NCI-H2107 treated with DMSO at 0.1 percent for 48 hours (cell line): ENCODE results near the gene FBXW5.
A peak's percentile ranks its signal among the peaks of the same experiment; 100 is the strongest.

Source experiments
- DNase-seq: peaks from one replicate; lab custom pipeline; 2025; ENCODE audit not compliant: unreplicated experiment; lab: John Stamatoyannopoulos, UW

The FBXW5 gene

DNA sequence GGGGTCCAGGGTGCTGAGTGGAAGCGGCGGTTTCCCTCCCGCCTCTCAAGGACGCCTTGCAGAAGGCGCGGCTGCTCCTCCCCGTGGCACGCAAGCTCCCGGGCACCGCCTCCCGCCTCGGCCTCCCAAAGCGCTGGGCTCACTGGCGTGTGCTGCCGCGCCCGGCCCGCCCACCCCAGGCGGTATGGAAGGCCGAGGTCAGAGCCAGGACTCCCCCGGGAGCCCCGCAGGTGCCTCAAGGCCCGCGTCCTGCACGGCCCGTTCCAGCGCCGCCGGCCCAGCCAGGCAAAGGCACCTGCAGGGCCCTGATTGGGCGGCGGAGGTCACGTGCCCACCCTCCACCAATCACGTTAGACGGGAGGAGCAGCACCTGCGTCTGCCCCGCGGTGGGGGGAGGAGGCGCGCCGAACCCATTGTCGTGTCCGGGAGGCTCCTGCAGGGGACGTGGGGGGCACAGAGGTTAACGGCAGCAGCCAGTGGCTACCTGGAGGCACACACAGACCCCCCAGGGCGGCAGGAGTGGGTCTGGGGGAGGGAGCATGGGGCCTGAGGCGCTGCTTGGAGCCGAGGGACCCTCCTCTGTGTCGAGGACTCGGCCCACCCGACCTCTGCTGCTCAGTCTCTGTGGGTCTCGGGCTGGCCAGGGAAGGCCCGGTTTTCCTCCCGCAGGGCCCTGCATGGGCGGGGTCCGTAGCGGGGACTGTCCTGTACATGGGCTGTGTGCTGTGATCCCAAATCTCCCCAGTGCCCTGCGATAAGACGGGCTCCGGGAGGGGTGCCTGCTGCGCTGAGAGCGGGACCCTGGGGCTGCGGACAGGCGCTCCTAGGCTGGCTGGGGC lies 5.5 kb upstream of the FBXW5 start:
- DNase-seq = peak; percentile 84

DNA sequence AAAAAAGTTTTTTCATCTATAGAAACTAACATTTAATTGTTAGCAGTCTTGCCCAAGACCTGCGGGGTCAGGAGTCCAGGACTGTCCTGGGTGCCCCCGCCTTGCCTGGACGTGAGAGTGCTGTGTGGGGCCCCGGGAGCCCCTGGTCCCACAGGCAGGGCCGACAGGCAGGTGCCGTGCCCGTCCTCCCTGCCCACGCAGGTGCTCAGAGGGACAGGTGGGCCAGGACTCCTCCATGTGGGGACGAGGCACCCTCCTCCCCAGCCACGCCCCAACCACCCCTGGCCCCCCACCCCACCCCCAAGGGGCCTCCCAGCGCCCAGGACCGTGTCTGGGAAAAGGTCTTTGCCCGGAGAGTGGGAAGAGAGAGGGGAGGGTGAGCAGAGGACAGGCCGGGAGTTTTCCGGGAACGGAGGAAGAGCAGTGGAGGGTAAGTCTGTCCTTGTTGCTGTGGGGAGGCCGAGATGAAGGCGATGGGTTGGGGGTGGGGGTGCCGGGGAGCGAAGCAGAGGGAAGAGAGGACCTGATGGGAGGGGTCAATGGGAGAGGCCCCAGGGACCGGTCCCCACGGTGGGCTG lies 4.8 kb upstream of the FBXW5 start:
- peak; percentile 46 for DNase-seq

DNA sequence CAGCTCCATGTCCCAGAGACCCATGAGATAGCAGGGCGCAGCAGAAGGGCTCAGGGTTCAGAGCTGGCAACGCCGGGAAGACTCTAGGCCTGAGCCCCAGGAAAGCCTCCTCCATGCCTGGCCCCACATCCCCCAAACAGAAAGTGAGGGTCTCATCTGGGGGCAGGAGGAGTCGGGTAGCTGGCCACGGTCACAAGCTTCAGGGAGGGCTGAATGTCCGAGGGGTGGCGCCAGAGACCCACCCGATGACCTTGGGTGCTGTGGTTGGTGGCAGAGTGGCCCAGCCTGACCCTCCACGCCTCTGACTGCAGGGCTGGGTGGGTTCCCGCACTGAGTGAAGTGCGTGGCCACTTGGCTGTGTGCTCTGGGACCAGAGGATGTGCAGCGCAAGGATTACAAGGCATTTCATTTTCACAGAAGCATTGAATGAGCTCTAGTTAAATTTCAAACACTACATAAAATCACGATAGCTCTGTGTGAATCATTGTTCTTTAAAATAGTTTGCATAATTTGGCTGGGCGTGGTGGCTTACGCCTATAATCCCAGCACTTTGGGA lies 3.5 kb upstream of the FBXW5 start:
- DNase-seq = no peak

DNA sequence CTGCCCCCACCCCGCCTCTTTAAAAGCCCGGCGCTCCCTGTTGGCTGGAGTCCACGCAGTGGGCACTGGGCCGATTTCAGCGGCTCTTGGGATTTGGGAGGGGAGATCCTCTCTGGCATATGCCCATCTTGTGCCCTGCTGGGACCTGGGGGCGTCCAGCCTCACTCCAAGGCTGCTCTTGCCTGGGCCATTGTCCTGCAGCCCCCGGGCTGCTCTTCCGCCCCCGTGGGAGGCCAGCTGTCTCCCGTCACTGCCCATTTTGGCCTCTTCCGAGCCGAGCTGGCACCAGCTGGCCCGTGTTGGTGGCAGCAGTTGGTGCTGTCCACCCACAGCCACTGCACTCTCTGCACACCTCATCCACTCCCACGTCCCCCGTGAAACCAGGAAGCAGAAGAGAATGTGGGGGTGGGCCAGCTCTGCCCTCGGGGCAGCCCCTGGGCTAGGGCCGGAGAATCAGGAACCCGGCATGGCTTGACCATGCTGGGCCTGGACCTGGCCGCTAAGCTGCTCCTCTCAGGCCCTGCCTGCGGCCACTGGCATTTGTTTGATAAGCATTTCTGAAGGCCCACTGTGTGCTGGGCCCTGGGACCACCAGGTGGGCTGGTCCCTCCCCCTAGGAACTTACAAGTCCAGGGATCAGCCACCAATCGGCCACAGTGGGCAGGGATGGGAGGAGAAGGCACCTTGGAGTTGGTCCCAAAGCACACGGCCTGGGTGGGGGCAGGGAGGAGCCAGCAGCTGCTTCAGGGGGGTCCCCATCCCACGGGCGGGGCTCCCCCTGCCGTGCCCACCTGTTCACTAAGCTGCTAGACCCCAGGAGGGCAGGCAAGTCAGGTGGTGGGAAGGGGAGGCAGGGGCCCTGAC lies 2.7 kb upstream of the FBXW5 start:
- no peak for DNase-seq

DNA sequence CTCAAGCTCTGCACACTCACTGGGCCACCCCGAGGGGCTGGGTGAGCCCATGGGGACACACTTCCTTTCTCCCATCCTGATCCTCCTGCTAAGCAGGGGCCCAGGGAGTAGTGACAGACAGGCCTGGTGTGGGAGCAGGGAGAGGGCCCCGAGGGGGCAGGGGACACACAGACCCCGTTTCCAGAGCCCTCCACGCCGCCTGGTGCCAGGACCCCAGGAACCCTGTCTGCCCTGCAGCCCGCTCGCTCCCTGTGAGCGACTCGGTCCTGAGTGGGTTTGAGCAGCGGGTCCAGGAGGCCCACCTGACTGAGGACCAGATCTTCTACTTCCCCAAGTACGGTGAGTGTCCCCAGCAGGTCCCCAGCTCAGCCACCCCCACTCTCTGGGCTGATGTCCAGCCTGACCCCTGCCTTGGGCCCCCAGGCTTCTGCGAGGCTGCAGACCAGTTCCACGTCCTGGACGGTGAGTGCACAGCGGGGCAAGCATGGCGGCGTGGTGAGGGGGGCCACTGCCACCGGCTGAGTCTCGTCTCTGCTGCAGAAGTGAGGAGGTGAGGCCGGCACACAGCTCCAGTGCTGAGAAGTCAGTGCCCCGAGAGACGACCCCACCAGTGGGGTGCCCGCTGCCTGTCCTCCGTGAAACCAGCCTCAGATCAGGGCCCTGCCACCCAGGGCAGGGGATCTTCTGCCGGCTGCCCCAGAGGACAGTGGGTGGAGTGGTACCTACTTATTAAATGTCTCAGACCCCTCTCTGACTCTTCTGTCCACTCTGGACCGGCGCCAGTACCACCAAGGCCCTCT lies 1.9 kb upstream of the FBXW5 start:
- DNase-seq = no peak

DNA sequence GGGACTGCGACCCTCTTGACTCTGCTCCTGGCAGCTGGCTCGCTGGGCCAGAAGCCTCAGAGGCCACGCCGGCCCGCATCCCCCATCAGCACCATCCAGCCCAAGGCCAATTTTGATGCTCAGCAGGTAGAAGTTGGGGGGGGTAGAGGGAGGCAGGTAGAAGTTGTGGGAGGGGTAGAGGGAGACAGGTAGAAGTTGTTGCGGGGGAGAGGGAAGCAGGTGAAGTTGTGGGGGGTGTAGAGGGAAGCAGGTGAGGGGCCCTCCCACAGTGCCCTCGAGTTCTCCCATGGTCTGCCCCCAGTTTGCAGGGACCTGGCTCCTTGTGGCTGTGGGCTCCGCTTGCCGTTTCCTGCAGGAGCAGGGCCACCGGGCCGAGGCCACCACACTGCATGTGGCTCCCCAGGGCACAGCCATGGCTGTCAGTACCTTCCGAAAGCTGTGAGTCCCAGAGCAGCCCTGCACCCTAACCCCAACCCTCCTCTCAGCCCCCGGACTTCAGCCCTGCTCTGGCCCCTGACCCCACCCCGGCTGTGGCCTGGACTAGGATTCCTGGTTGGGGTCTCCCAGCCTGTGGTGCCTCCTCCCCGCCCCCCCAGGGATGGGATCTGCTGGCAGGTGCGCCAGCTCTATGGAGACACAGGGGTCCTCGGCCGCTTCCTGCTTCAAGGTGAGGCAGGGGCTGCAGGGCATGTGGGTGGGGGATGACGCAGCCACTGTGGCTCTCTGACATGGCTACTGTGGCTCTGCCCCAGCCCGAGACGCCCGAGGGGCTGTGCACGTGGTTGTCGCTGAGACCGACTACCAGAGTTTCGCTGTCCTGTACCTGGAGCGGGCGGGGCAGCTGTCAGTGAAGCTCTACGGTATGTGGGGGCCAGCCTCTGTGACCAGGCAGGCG lies 1.0 kb upstream of the FBXW5 start:
- DNase-seq = no peak

DNA sequence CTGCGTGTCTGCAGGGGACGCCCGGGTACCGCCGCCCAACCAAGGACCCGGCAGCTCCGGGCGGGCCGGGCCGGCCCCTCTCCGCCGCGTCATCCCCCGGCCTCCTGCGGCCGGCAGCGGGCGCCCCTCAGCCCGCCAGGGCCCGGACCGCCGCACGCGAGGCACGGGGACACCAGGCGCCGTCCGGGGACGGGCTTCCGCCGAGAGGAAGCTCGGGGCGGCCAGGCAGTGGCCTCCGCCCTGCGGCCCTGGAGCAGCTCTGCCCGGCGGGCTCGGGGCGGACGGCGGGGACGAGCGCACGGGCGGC lies 373 bp downstream of the FBXW5 start:
- no peak for DNase-seq

DNA sequence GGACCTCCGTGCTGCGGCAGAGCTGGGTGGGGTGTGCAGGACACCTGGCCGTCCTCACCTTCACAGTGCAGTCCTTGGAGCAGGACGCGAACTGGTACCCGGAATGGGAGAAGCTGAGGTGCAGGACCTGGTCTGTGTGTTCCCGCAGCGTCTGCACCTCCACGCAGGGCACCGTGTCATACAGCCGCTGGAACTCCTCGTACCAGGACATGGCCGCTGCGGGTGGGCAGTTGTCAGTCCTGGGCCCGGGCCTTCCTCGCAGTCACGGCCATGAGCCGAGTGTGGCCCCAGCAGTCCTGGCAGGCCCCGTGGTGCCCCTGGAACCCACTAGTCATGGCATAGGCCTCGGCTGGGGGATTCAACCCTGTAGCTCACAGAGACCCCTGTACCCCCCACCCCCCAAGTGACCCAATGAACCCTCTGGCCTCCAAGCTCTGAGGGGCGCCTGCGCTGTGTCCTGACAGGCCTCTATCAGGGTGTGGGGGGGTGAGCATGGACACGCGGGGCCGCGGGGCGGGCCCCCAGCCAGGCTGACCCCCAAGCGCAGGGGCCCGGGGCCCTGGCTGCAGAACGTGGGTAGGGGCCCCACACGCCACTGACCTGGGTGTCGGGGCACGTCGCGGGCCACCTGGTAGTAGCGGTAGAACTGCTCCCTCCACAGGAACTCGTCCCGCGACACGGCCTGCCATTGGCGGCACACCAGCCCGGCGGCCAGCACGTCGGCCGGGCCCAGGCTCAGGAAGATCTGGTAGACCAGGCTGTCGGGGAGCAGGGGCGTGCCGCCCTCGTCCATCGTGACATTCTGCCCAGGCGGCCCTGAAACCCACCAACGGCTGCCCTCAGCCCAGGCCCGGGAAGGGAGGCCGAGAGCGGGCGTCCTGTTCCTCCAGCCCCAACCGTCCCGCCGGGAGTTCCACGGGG lies 987 bp downstream of the FBXW5 start:
- DNase-seq = no peak

DNA sequence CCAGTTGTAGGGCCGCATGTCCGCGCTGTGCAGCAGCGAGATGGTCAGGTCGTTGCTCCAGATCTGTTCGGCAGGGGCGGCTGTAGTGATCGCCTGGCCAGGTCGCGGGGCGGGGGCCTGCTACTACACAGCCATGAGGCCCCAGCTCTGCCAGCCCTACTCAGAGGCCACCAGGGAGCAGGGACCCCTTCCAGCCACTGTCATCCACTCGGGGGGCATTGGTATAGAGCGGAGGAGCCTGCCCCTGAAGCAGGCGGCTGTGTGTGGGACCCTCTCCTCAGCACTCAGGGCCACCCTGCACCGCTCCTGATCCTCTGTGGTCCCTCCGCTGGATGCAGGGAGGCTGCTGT lies 1.7 kb downstream of the FBXW5 start:
- no peak for DNase-seq

DNA sequence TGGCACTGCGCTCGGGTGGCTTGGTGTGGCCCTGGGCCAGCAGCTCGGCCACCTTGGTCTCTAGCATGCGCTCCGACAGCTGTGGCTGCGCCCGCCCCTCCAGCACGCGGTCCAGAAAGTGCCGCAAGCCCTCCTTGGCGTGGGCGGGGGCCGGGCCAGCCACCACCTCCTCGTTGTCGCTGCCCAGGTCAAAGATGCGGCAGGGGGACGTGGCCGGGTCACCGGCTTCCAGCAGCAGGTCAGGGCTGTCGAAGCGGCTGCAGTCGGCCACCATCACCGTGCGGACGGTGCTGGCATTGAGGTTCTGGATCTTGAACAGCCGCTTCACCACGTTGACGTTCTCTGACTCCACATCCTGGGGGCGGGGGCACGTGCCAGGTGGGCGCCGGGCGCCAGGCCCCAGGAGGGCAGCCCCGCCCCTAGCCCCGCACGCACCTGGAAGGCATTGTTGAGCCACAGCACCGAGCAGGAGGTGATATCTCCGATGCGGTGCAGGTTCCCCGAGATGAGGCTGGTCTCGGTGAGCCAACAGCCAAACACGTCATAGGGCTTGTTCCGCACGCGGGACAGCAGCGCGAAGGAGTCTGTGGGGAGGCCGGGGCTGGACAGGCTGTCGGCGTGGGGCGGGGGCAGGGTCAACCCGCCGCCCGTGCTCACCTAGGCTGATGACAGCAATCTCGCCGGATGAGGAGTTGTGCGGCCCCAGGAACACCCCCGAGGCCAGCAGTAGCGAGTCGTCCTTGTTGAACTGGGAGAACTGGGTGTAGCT lies 2.2 kb downstream of the FBXW5 start:
- DNase-seq = no peak

DNA sequence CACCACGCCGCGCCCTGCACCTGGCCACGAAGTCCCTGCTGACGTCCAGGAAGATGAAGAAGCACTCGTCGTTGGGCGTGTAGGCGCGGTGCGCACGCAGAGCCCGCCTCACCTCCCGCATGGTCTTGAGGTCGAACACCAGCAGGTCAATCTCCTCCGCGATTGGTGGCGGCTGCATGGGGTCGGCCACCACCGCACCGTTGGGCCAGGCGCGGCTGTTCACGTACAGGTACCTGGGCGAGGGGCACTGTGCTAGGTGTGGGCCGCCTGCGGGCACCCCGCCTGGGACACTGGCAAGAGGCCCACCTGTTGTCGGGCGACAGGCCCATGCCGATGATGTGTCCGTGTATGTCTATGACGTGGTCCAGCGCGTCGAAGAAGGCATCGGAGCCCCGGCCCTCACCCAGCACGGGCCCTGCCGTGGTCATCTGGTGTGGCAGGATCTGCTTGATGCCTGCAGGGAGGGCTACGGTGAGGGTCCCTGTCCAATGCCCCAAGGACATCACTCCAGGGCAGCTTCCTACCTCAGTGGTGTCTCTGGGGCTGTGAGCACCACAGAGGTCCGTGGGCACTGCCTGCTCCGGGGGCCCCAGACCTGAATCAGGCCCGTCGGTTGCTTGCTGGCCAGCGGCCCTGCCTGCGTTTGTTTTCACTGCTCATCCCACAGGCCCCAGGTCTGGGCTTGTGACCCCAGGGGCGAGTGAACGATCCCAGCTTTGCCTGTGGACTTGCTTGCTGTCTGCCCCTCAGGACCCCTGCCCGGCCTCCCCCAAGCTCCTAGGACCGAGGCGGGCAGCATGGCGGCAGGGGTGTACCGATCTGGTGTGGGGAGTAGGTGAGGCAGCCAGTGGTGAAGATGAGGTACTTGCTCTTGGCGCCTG lies 3.1 kb downstream of the FBXW5 start:
- DNase-seq = no peak

DNA sequence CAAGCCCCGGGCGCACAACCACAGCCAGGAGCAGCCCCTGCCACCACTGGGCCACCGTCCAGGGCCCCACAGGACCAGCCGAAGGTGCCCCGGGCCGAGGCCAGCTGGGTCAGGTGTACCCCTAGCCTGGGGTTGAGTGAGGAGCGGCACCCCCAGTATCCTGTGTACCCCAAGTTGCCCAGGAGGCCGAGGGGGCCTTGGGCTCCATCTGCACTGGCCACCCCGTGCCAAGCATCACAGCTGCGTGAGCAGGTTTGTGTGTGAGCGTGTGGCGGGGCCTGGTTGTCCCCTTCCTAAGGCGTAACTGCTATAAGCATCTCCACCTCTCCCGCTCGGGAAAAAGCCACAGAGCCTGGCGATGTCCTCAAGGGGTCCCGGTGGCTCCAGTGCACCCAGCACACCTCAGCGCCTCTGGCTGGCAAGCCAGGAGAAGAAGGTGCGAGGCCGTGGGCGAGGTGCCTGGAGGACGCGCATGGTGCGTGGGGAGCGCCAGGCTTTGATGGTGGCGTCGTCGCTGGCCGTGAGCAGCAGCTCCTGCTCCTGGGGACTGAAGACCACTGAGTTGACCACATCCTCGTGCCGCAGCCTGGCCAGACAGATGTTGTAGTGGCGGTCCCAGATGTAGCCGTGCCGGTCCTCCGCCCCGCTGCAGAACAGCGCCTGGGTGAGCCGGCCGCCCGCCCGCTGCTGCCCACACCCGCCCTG lies 3.9 kb downstream of the FBXW5 start:
- DNase-seq = no peak

DNA sequence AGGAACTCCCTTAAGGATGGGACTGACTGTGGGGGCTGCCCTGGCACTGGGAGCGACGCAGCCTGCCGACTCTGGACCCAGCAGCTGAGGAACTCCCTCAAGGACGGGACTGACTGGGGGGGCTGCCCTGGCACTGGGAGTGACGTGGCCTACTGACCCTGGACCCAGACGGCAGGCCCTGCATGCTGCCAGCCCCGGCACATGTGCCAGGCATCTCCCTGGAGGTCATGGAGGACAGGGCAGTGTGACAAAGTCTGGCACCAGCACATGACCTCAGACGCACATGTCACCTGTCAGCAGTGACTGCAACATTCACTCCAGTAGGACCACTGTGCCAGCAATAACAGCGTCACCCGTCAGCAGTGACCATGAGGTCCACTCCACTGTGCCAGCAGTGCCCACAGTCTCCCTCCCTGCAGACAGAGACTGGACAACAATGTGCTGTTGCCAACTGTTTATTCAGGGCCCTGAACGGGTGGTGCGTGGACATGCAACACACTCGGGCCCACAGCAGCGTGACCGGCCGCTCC lies 4.5 kb downstream of the FBXW5 start:
- DNase-seq = no peak

DNA sequence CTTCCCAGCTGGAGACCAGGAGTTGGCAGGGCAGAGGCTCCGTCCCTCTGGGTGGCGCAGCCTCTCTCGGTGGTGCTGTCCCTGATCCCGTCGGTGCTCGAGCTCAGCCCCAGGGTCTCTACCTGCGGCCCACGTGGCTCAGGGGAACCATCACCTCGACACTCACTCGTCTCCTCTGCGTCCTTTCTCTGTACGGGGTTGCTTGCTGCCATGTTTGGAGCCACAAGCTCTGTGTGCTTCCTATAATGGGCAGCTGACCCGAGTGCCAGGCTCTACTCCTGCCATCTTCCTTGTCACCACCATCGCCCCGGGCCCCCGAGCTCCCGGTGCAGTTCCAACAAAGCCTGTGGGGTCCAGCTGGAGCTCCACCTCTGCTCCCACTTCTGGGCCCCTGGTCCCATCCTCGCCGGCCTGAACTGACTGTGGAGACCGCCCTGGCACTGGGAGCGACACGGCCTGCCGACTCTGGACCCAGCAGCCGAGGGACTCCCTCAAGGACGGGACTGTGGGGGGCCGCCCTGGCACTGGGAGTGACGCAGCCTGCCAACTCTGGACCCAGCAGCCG lies 5.0 kb downstream of the FBXW5 start:
- DNase-seq = no peak

DNA sequence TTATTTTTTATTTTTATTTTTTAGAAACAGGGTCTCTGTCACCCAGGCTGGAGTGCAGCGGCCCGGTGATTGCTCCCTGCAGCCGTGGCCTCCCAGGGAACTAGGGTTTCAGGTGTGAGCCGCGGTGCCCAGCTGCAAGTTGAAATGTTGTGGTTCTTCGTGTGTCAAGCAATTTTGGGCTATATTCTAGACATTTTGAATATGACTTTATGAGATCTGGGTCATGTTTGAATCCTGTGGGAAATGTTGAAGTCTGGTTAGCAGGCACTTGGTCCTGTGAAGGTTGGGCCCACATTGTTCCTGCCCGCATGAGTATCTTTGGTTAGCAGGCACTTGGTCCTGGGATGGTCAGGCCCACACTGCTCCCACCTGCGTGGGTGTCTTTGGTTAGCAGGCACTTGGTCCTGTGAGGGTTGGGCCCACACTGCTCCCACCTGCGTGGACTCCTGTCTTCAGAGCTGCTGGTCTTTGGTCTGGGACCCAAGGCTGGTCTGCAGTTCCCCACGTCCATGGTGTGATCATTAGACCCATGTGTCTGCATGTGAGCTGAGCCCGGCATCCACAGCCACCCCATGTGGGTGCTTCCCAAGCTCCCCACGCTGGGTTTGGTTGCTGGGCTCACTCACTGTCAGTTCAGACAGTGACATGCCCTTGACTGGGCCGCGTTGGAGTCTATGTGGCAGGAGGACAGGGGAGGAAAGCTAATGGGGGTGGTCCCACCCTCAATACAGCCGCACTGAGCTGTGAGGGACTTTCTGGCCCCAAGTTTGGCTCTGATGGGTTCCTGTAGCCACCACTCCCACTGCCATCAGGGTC lies 7.1 kb downstream of the FBXW5 start:
- DNase-seq = no peak
